Motor neuron (in vitro differentiated cells): ENCODE results near the gene BPIFB3. TPM values are rescaled to one million over a fixed set of nuclear protein-coding genes. Genes with fewer than 3 reads are reported as not detected.
"Not testable (repeated sequence)": the region's sequence is repeated elsewhere in the genome, so short reads cannot be mapped to it uniquely, and the experiment has no call there.

Experiments
- ATAC-seq, 8 experiments: fragments of 200-7000 bp; cut with Tn5 transposase; replicated peaks in 6 of 8; 2 replicates each; pipeline ENCODE4 v1.8.0; 2021; ENCODE audit warnings: mild to moderate bottlenecking in 8 of 8, moderate library complexity in 8 of 8
- H3K27ac ChIP-seq, 2 donors: fragments of 250-450 bp; sonication (Bioruptor Pico); 2 replicates each; pipeline ENCODE4 v1.9.0; 2021; ENCODE audit warnings: antibody characterized with exemption in 2 of 2, mild to moderate bottlenecking in 2 of 2, moderate library complexity in 1 of 2
- H3K4me1 ChIP-seq, 2 donors: fragments of 250-450 bp; sonication (Bioruptor Pico); replicated peaks in 1 of 2; 2 replicates each; pipeline ENCODE4 v1.6.1; 2021; ENCODE audit warnings: antibody characterized with exemption in 2 of 2, mild to moderate bottlenecking in 2 of 2, moderate library complexity in 1 of 2
- H3K4me3 ChIP-seq, 5 donors: fragments of 250-450 bp; sonication (Bioruptor Pico); 2 replicates each; pipeline ENCODE4 v1.9.0; 2021; ENCODE audit warnings: antibody characterized with exemption in 5 of 5, mild to moderate bottlenecking in 5 of 5, moderate library complexity in 4 of 5
- WGBS, 10 experiments: fragments of 450-650 bp; shearing (Covaris generic); methylation state at CpG; one replicate each; pipeline ENCODE4 v1.0.0; 2022; 5-methylcytosine and 5-hydroxymethylcytosine counted together
- in situ Hi-C, 9 experiments: fragments of 400-800 bp; cut with MboI; loops; one replicate each; pipeline ENCODE4 v1.15.0; 2021; ENCODE audit warnings: low sequenced_read_pairs in 9 of 9, low pct_unique_long_range_greater_than_20kb in 2 of 9; ENCODE audit not compliant: unreplicated experiment in 9 of 9
- total RNA-seq, 8 experiments: library from RNA; unstranded; fragments of 300-600 nt; gene quantifications; 2 replicates each; pipeline versions ENCODE4 v1.2.3 to v1.2.4, GENCODE V29; 2022

BPIFB3 gene
- total RNA-seq, 8 experiments from 2014 or later = not detected

GRCh38 chr20:33043731-33044181 is 9.9 kb upstream of the BPIFB3 start:
- in situ Hi-C loops = no loop called here
- H3K4me1 ChIP-seq = no peaks in the 10 kb centered on the region
- H3K4me3 ChIP-seq = no peak overlapping the region
- ATAC-seq = no peak
- no peak overlapping the region for H3K27ac ChIP-seq
- 0 to 43% (median 0%) methylated on average over 1 of the region's 1 CpG; no CpG with 5 or more reads in 2 of the 10 experiments for WGBS, 10 experiments

GRCh38 chr20:33045129-33045721 is 8.5 kb upstream of the BPIFB3 start:
- in situ Hi-C loops, H3K27ac ChIP-seq, H3K4me3 ChIP-seq, ATAC-seq, H3K4me1 ChIP-seq: not testable (repeated sequence)
- WGBS, 10 experiments = 19 to 83% (median 69%) methylated on average over 2 to 14 of the region's 15 CpGs; no CpG with 5 or more reads in 2 of the 10 experiments

- 0 to 88% (median 33%) methylated on average over 1 to 3 of the region's 3 CpGs; no CpG with 5 or more reads in 1 of the 10 experiments for WGBS, 10 experiments
- ATAC-seq = no peak
Measured at GRCh38 chr20:33046412-33046811, 7.3 kb upstream of the BPIFB3 start.

DNA sequence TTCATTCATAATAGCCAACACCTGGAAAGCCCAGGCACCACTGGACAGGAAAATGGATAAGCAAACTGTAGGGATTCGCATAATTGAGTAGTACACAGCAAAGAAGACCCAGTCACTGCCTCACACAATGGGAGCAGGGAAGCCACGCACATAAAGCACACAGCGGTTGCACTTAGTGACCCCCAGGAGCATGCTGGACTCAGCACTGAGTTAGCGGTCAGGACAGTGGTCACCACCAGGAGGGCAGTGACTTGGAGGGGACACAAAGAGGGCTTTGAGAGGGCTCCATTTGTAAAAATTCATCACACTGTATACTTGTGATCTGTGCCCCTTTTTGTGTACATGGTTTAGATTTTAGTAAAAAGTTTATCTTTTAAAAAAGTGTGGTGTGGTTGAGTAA is 2.4 kb upstream of the BPIFB3 start:
- H3K27ac ChIP-seq = no peak overlapping the region
- peak in 1 of 8 experiments; percentile 25 for ATAC-seq
- no peaks in the 10 kb centered on the region for H3K4me1 ChIP-seq
- in situ Hi-C loops = loop anchor here in 1 of 9 experiments (25.0 kb wide), 1 partner anchor 139 kb away; no protein-coding TSS in a partner anchor
- WGBS, 10 experiments = 17 to 71% (median 53%) methylated on average over 1 to 4 of the region's 4 CpGs; no CpG with 5 or more reads in 2 of the 10 experiments
- no peak overlapping the region for H3K4me3 ChIP-seq

More at GRCh38 chr20:33046412-33046811, 7.3 kb upstream of the BPIFB3 start:
- Histone ChIP-seq H3K4me1 (no peaks in the 10 kb centered on the region), H3K4me3 (no peak overlapping the region), H3K27ac (no peak overlapping the region)
- in situ Hi-C loops = no loop called here

DNA sequence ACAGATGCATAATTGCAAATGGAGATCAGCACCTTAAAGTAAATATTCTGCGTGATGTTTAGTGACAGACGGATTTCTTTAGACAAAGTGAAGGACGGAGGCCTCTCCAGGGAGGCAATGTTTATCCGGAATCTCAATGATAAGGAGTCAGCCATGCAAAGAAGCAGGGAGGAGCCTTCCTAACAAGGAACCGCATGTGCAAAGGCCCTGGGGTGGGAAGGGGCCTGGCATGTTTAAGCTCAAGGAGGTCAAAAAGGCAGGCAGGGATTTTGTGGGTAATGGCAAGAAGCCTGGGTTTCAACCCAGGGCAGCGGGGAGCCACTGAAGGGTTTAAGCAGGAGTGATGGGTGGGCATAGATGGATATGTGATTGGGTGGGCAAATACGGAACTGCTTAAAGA is 678 bp downstream of the BPIFB3 start:
- 59 to 95% (median 84%) methylated on average over 2 to 6 of the region's 7 CpGs; no CpG with 5 or more reads in 2 of the 10 experiments for WGBS, 10 experiments
- in situ Hi-C loops = loop anchor here in 1 of 9 experiments (25.0 kb wide), 1 partner anchor 142 kb away; no protein-coding TSS in a partner anchor
- ATAC-seq = no peak
- H3K4me1 ChIP-seq = no peaks in the 10 kb centered on the region
- no peak overlapping the region for H3K27ac ChIP-seq
- H3K4me3 ChIP-seq = no peak overlapping the region

- Histone ChIP-seq H3K4me3 (no peak overlapping the region), H3K27ac (no peak overlapping the region), H3K4me1 (no peaks in the 10 kb centered on the region)
- WGBS, 10 experiments = 0 to 100% (median 50%) methylated on average over 1 of the region's 2 CpGs; no CpG with 5 or more reads in 7 of the 10 experiments
- no peak for ATAC-seq
- in situ Hi-C loops = loop anchor here in 1 of 9 experiments (25.0 kb wide), 1 partner anchor 142 kb away; no protein-coding TSS in a partner anchor
Measured at GRCh38 chr20:33054791-33055190, 1.1 kb downstream of the BPIFB3 start.

GRCh38 chr20:33059136-33059535 is 5.4 kb downstream of the BPIFB3 start:
- Histone ChIP-seq H3K4me1 (peaks cover 9% of the 10 kb centered on the region in 2 donors), H3K4me3 (no peak overlapping the region), H3K27ac (no peak overlapping the region)
- in situ Hi-C loops = loop anchor here in 1 of 9 experiments (25.0 kb wide), 1 partner anchor 147 kb away; no protein-coding TSS in a partner anchor
- no peak for ATAC-seq
- WGBS, 10 experiments = 46 to 94% (median 89%) methylated on average over 2 to 4 of the region's 7 CpGs; no CpG with 5 or more reads in 5 of the 10 experiments

DNA sequence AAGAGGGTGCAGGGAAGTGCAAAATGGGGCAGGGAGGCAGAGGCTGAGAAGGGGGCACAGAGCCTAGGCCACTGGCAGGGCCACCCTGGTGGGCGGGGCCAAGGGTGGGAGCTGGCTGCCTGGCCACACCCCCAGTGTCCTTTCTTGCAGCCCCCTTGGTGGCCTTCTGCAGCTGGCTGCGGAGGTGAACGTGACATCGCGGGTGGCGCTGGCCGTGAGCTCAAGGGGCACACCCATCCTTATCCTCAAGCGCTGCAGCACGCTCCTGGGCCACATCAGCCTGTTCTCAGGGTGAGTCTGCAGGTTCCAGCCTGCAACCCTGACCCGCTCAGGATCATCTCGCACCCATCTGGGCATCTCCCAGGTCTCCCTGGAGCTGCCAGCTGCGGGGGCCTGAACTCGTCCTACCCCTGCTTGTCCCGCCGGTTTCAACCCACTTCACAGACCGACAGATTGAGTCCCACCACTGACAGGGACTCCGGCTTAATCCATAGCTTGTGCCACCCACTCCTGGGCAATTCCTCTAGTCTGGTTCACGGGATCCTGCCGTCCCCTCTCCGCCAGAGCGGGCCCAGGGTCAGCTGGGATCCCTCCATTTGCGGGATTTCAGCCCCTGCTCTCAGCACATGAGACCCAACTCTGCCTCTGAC is 6.2 kb downstream of the BPIFB3 start:
- H3K4me3 ChIP-seq = no peak overlapping the region
- H3K4me1 ChIP-seq = peaks cover 9% of the 10 kb centered on the region in 2 donors
- ATAC-seq = no peak
- WGBS, 10 experiments = 80 to 94% (median 87%) methylated on average over 1 to 3 of the region's 22 CpGs; no CpG with 5 or more reads in 7 of the 10 experiments
- in situ Hi-C loops = loop anchor here in 1 of 9 experiments (25.0 kb wide), 1 partner anchor 148 kb away; no protein-coding TSS in a partner anchor
- no peak overlapping the region for H3K27ac ChIP-seq

GRCh38 chr20:33061658-33062028 is 7.9 kb downstream of the BPIFB3 start:
- ATAC-seq = no peak
- Histone ChIP-seq H3K27ac (no peak overlapping the region), H3K4me3 (no peak overlapping the region), H3K4me1 (peaks cover 9% of the 10 kb centered on the region in 2 donors)
- WGBS, 10 experiments = 60 to 100% (median 82%) methylated on average over 1 to 4 of the region's 14 CpGs; no CpG with 5 or more reads in 6 of the 10 experiments
- in situ Hi-C loops = loop anchor here in 1 of 9 experiments (25.0 kb wide), 1 partner anchor 149 kb away; no protein-coding TSS in a partner anchor

- peak in 1 of 8 experiments; percentile 35 for ATAC-seq
- Histone ChIP-seq H3K4me3 (no peak overlapping the region), H3K4me1 (peaks cover 9% of the 10 kb centered on the region in 2 donors), H3K27ac (no peak overlapping the region)
- in situ Hi-C loops = loop anchor here in 1 of 9 experiments (25.0 kb wide), 1 partner anchor 150 kb away; no protein-coding TSS in a partner anchor
- WGBS, 10 experiments = 7 to 51% (median 28%) methylated on average over 2 to 6 of the region's 9 CpGs; no CpG with 5 or more reads in 1 of the 10 experiments
Measured at GRCh38 chr20:33062105-33062824, 8.6 kb downstream of the BPIFB3 start.

DNA sequence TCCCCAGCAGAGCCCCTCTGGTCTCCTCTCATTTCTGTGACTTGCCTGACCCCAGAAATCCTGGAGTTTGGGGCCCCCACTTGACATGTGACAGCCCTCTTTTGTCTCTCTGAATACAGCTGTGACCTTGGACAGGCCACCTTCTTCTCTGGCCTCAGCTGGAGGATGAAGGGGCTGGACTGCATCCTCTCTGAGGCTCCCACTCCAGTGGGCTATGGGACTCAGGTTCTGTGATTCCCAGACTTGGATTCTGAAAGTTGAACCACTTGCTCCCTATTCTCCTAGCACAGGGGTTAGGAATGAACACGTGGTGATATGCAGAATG is 9.1 kb downstream of the BPIFB3 start:
- Histone ChIP-seq H3K27ac (no peak overlapping the region), H3K4me3 (no peak overlapping the region), H3K4me1 (peaks cover 9% of the 10 kb centered on the region in 2 donors)
- no peak for ATAC-seq
- 0% methylated on average over 1 of the region's 1 CpG; no CpG with 5 or more reads in 9 of the 10 experiments for WGBS, 10 experiments
- in situ Hi-C loops = loop anchor here in 1 of 9 experiments (25.0 kb wide), 1 partner anchor 150 kb away; no protein-coding TSS in a partner anchor

- in situ Hi-C loops = loop anchor here in 1 of 9 experiments (25.0 kb wide), 1 partner anchor 151 kb away; no protein-coding TSS in a partner anchor
- no peak for ATAC-seq
- H3K27ac ChIP-seq = no peak overlapping the region
- WGBS, 10 experiments = 0 to 92% (median 38%) methylated on average over 1 to 2 of the region's 6 CpGs; no CpG with 5 or more reads in 6 of the 10 experiments
- peaks cover 9% of the 10 kb centered on the region in 2 donors for H3K4me1 ChIP-seq
- no peak overlapping the region for H3K4me3 ChIP-seq
Measured at GRCh38 chr20:33063271-33063670, 9.6 kb downstream of the BPIFB3 start.
